Fibroblast of mammary gland (primary cell): Measurements from ENCODE around the gene TPM2.
A peak's percentile ranks its signal among the peaks of the same experiment; 100 is the strongest.

Experiments
- DNase-seq: peaks from one replicate; pipeline ENCODE4 v3.0.0-alpha.2; 2010; ENCODE audit warnings: low read depth
- H3K4me3 ChIP-seq: 2 replicates; pipeline ENCODE4 v1.5.1; 2011; ENCODE audit warnings: low read depth, mild to moderate bottlenecking, low read length, moderate library complexity; ENCODE audit not compliant: control insufficient read depth
- CTCF ChIP-seq: conservative IDR thresholded peaks from 2 replicates; pipeline ENCODE4 v1.5.1; 2011; ENCODE audit warnings: low read depth, low read length, inconsistent platforms; ENCODE audit not compliant: control insufficient read depth, insufficient read depth

TPM2 gene

GRCh38 chr9:35698231-35698630 is 8.5 kb upstream of the TPM2 start:
- no peak overlapping the region for H3K4me3 ChIP-seq
- TF ChIP-seq CTCF, result no peak
- DNase-seq, result no peak

- DNase-seq, result no peak
- no peak overlapping the region for H3K4me3 ChIP-seq
- TF ChIP-seq CTCF, result no peak
Measured at GRCh38 chr9:35697486-35697885, 7.8 kb upstream of the TPM2 start.

GRCh38 chr9:35696520-35697215 is 6.9 kb upstream of the TPM2 start:
- peak; percentile 86 for TF ChIP-seq CTCF
- no peak overlapping the region for H3K4me3 ChIP-seq
- peak; percentile 53 for DNase-seq

GRCh38 chr9:35695943-35696401 is 6.2 kb upstream of the TPM2 start:
- TF ChIP-seq CTCF, result no peak
- no peak overlapping the region for H3K4me3 ChIP-seq
- no peak for DNase-seq

- no peak for TF ChIP-seq CTCF
- no peak overlapping the region for H3K4me3 ChIP-seq
- DNase-seq, result no peak
Measured at GRCh38 chr9:35691757-35692301, 2.1 kb upstream of the TPM2 start.

- no peak for TF ChIP-seq CTCF
- peak overlapping the region; percentile 96 for H3K4me3 ChIP-seq
- DNase-seq, result no peak
Measured at GRCh38 chr9:35691334-35691650, 1.6 kb upstream of the TPM2 start.
